Peyer's patch (tissue), 4 donors: ENCODE measurements around the gene KANSL1. TPM values are rescaled to one million over a fixed set of nuclear protein-coding genes. Genes with fewer than 3 reads are reported as not detected.

Source experiments
- DNase-seq, 3 donors: peaks; one replicate each; pipeline ENCODE4 v3.0.0-alpha.2; 2017 to 2019
- H3K27ac ChIP-seq, 4 donors: fragments of 200-600 bp; sonication (generic); one replicate each; pipeline ENCODE4 v1.5.1; 2016 to 2019
- H3K27me3 ChIP-seq, 2 donors: fragments of 200-600 bp; sonication (generic); one replicate each; pipeline ENCODE4 v1.5.1; 2019
- H3K36me3 ChIP-seq, 3 donors: fragments of 200-600 bp; sonication (generic); one replicate each; pipeline ENCODE4 v1.5.1; 2016 to 2019
- H3K4me1 ChIP-seq, 4 donors: fragments of 200-600 bp; sonication (generic); one replicate each; pipeline ENCODE4 v1.5.1; 2016 to 2019
- H3K4me3 ChIP-seq, 4 donors: fragments of 200-600 bp; sonication (generic); 1 replicate in 3 of 4; 2 replicates in 1 of 4; pipeline ENCODE4 v1.5.1; 2016 to 2019; ENCODE audit warnings: mild to moderate bottlenecking in 1 of 4
- H3K9me3 ChIP-seq, 4 donors: fragments of 200-600 bp; sonication (generic); one replicate each; pipeline ENCODE4 v1.5.1; 2016 to 2019; ENCODE audit warnings: mild to moderate bottlenecking in 1 of 4
- POLR2A ChIP-seq, 2 donors: fragments of 450-650 bp; IDR thresholded peaks; one replicate each; pipeline ENCODE4 v1.5.1; 2017; ENCODE audit warnings: antibody characterized with exemption in 2 of 2, mild to moderate bottlenecking in 2 of 2, moderate library complexity in 2 of 2
- total RNA-seq, 4 donors: library from RNA; depleted of rRNA; stranded (reverse); fragments of >200 nt; gene quantifications; one replicate each; pipeline ENCODE4 v1.1.0, GENCODE V29; 2016
- TF ChIP-seq, protein P1 (sequence below), 6 experiments: fragments of 450-650 bp in 4 of 6; fragments of 200-600 bp in 2 of 6; sonication (generic) in 1 of 6; IDR thresholded peaks; one replicate each; pipeline ENCODE4 v1.5.1; 2017 to 2019; ENCODE audit warnings: antibody characterized with exemption in 6 of 6, mild to moderate bottlenecking in 3 of 6, moderate library complexity in 1 of 6

KANSL1 gene
- total RNA-seq, 4 donors from 2014 or later, result 97.6 to 328 (median 141) TPM

DNA sequence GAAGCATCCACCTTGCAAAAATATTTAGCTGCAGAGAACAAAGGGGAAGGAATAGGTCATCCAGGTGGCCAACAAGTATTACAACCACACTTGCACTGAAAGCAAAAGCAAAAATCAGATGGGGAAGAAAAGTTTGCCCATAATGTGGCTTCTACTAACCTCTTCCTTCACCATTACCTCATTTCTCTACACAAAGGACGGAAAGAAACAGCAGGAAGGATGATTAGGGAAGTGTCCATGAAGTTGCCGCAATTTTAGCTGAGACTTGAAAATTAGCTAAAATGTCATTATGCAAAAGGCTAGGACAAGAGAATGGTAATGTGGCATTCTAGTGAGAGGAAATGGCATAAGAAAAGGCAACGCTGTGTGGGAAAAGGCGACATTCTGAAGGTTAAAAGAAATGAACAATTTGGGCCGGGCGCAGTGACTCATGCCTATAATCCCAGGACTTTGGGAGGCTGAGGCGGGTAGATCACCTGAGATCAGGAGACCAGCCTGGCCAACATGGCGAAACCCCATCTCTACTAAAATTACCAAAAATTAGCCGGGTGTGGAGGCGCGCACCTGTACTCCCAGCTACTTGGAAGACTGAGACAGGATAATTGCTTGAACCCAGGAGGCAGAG lies 13.7 kb downstream of the KANSL1 start:
- peaks cover 0 to 75% (median 18%) of the 10 kb centered on the region in 4 donors for H3K4me1 ChIP-seq
- H3K9me3 ChIP-seq, result no peaks in the 10 kb centered on the region
- no peaks in the 10 kb centered on the region for H3K27me3 ChIP-seq
- H3K4me3 ChIP-seq, result no peak overlapping the region
- DNase-seq, result no peak
- no peak overlapping the region for H3K27ac ChIP-seq
- TF ChIP-seq POLR2A (IDR thresholded peaks at IDR 0.05), result no peak
- TF ChIP-seq, protein P1, sequence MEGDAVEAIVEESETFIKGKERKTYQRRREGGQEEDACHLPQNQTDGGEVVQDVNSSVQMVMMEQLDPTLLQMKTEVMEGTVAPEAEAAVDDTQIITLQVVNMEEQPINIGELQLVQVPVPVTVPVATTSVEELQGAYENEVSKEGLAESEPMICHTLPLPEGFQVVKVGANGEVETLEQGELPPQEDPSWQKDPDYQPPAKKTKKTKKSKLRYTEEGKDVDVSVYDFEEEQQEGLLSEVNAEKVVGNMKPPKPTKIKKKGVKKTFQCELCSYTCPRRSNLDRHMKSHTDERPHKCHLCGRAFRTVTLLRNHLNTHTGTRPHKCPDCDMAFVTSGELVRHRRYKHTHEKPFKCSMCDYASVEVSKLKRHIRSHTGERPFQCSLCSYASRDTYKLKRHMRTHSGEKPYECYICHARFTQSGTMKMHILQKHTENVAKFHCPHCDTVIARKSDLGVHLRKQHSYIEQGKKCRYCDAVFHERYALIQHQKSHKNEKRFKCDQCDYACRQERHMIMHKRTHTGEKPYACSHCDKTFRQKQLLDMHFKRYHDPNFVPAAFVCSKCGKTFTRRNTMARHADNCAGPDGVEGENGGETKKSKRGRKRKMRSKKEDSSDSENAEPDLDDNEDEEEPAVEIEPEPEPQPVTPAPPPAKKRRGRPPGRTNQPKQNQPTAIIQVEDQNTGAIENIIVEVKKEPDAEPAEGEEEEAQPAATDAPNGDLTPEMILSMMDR (IDR thresholded peaks at IDR 0.05), result no peak
- no peaks in the 10 kb centered on the region for H3K36me3 ChIP-seq

DNA sequence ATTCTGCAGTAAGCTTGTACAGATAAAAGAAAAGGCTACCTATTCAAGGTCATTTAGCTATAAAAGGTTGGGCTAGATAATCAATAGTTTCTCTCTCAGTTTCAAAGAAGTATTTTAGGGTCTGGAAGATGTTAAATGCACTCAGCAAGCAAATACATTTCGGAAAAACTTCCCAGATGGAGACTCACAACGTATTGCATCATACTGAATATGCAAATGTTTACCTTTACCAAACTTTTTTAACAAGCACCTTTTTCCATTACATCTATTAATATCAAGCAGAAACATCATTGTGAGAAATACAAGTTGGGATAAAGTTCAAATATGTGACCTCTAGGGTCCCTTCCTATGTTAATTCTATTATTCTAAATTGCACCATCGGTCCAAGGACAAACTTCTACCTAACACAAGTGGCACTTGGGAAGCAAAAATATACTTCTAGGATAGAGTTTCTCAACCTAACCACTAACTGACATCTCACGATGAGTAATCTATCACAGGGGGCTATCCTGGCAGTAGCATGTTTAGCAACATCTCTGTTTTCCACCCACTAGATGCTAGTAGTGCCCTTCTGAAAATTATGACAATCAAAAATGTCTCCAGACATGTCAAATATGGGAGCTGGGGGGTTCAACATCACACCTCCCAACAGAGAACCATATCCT lies 14.5 kb downstream of the KANSL1 start:
- DNase-seq, result no peak
- Histone ChIP-seq H3K4me3 (no peak overlapping the region), H3K36me3 (no peaks in the 10 kb centered on the region), H3K27ac (no peak overlapping the region), H3K27me3 (no peaks in the 10 kb centered on the region), H3K4me1 (peaks cover 0 to 75% (median 17%) of the 10 kb centered on the region in 4 donors), H3K9me3 (no peaks in the 10 kb centered on the region)
- no peak for TF ChIP-seq POLR2A (IDR thresholded peaks at IDR 0.05)
- TF ChIP-seq, protein P1 (IDR thresholded peaks at IDR 0.05), result no peak

DNA sequence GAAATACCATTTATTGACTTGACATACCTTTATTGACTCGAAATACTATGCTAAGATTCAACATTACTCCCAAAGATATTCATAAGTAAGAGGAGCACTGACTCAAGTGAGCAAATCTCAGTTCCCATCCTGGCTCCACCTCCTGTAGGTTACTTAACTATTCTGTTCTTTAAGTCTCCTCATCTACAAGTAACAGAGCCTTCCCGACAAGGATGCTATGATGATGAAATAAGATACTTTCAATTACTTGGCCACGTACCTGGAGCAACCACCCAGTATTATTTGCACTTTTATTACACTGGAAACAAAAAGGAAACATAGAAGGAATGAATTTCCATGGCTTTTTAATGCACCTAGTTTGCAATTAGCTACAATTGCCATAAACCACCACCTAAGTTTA lies 16.3 kb downstream of the KANSL1 start:
- Histone ChIP-seq H3K36me3 (peaks cover 0 to under 1% (median 0%) of the 10 kb centered on the region in 3 donors), H3K27ac (no peak overlapping the region), H3K4me1 (peaks cover 0 to 67% (median 14%) of the 10 kb centered on the region in 4 donors), H3K27me3 (no peaks in the 10 kb centered on the region), H3K4me3 (no peak overlapping the region), H3K9me3 (no peaks in the 10 kb centered on the region)
- TF ChIP-seq, protein P1 (IDR thresholded peaks at IDR 0.05), result no peak
- no peak for TF ChIP-seq POLR2A (IDR thresholded peaks at IDR 0.05)
- DNase-seq, result no peak

DNA sequence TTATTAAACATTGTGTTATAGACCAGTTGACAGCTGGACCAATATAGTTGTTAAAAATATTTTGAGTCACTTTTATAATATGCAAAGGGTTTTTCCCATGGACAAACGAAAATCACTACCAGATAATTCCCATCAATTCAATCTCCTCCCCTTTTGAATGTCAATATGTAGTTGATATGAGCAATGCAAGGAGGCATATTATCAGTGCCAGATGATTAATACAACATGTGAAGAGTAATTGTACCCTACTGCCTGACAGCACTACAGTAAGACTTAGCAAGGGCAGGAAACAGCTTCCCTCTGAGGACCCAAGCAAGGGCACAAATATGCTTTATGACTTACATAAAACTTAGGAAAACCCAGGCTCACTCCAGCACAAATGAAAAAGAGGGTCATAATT lies 17.3 kb downstream of the KANSL1 start:
- TF ChIP-seq, protein P1 (IDR thresholded peaks at IDR 0.05), result no peak
- TF ChIP-seq POLR2A (IDR thresholded peaks at IDR 0.05), result no peak
- H3K4me1 ChIP-seq, result peaks cover 0 to 66% (median 14%) of the 10 kb centered on the region in 4 donors
- H3K9me3 ChIP-seq, result no peaks in the 10 kb centered on the region
- DNase-seq, result no peak
- no peak overlapping the region for H3K4me3 ChIP-seq
- no peaks in the 10 kb centered on the region for H3K27me3 ChIP-seq
- H3K27ac ChIP-seq, result no peak overlapping the region
- H3K36me3 ChIP-seq, result peaks cover 0 to 12% (median 0%) of the 10 kb centered on the region in 3 donors

DNA sequence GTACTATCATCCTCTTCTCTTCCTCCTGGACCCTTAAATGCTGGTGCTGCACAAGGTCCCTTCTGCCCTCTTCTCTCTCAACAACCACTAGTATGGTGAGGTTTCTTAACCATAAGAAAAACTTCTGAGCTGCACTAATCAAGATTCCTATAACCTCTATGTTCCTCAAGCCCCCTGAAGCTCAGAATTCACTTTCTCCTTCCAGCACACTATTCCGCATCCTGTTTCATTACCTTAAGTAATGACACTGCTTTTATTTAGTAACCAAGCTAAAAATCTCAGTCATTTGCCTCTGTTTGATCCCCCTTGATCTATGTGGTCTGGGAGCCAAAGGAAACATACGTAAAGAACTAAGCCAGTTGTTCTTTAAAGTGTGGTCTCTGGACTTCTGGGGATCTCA lies 20.1 kb downstream of the KANSL1 start:
- no peaks in the 10 kb centered on the region for H3K9me3 ChIP-seq
- TF ChIP-seq, protein P1 (IDR thresholded peaks at IDR 0.05), result no peak
- TF ChIP-seq POLR2A (IDR thresholded peaks at IDR 0.05), result no peak
- no peak overlapping the region for H3K4me3 ChIP-seq
- peaks cover 0 to 43% (median 2%) of the 10 kb centered on the region in 4 donors for H3K4me1 ChIP-seq
- H3K27me3 ChIP-seq, result no peaks in the 10 kb centered on the region
- no peak for DNase-seq
- H3K27ac ChIP-seq, result no peak overlapping the region
- H3K36me3 ChIP-seq, result peaks cover 0 to 26% (median 0%) of the 10 kb centered on the region in 3 donors
